ENCODE results near the gene PTCRA.

DNA sequence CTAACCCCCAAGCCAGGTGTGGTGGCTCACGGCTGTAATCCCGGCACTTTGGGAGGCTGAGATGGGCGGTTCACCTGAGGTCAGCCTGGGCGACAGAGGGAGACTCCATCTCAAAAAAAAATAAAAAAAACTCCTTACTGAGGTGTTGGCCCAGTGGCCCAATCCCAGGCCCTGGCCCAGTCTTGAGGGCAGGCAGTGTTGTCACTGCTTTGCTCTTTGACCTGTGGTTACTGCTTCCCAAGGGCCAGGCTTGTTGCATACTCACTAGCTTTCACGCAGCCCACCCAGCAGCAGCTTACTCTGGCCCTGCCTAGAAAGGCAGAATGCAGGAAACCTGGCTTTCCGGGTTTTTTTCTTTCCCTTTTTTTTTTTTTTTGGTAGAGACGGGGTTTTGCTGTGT is 26.6 kb downstream of the PTCRA start:
- TF ChIP-seq POLR2A (IDR thresholded peaks at IDR 0.05; ENCODE audit: low read depth, low read length): no peak
- no peak for TF ChIP-seq POU2F2 (IDR thresholded peaks at IDR 0.05; ENCODE audit: low read depth, low read length)
- TF ChIP-seq TAF1 (IDR thresholded peaks at IDR 0.05; ENCODE audit: low read depth, low read length): no peak
- TF ChIP-seq POLR2AphosphoS5 (IDR thresholded peaks at IDR 0.05; ENCODE audit: low read depth, low read length): no peak
- no peak for TF ChIP-seq PAX5 (IDR thresholded peaks at IDR 0.05; ENCODE audit: insufficient read depth, low read length, severe bottlenecking)

Measured in GM12891 (cell line).